Measurements from ENCODE around the gene COX6A2. TPM values are rescaled to one million over a fixed set of nuclear protein-coding genes. Genes with fewer than 3 reads are reported as not detected.

Gene COX6A2
- total RNA-seq, 4 donors from 2014 or later: not detected

GRCh38 chr16:31409433-31409832 is 18.7 kb downstream of the COX6A2 start:
- no peak for TF ChIP-seq CTCF (IDR thresholded peaks at IDR 0.05)
- TF ChIP-seq POLR2A (IDR thresholded peaks at IDR 0.05): no peak
- Histone ChIP-seq H3K27me3 (peaks cover 0 to 28% (median 0%) of the 10 kb centered on the region in 4 donors), H3K4me1 (no peaks in the 10 kb centered on the region), H3K9me3 (no peaks in the 10 kb centered on the region), H3K4me3 (no peak overlapping the region), H3K36me3 (no peaks in the 10 kb centered on the region), H3K27ac (no peak overlapping the region)
- 25 to 33% methylated on average over 3 of the region's 3 CpGs for WGBS, 2 donors
- intact Hi-C loops (cut with DNase I): no loop called here
- no peak for DNase-seq

GRCh38 chr16:31407406-31407805 is 20.8 kb downstream of the COX6A2 start:
- Histone ChIP-seq H3K4me1 (no peaks in the 10 kb centered on the region), H3K9me3 (no peaks in the 10 kb centered on the region), H3K4me3 (no peak overlapping the region), H3K27ac (no peak overlapping the region), H3K36me3 (no peaks in the 10 kb centered on the region), H3K27me3 (peaks cover 0 to 18% (median 0%) of the 10 kb centered on the region in 4 donors)
- no peak for TF ChIP-seq POLR2A (IDR thresholded peaks at IDR 0.05)
- no peak for TF ChIP-seq CTCF (IDR thresholded peaks at IDR 0.05)
- intact Hi-C loops (cut with DNase I): no loop called here
- DNase-seq: no peak
- 87 to 100% methylated on average over 4 to 6 of the region's 8 CpGs for WGBS, 2 donors

GRCh38 chr16:31404353-31405064 is 23.7 kb downstream of the COX6A2 start:
- Histone ChIP-seq H3K4me1 (no peaks in the 10 kb centered on the region), H3K4me3 (no peak overlapping the region), H3K27me3 (peaks cover 0 to 8% (median 0%) of the 10 kb centered on the region in 4 donors), H3K27ac (no peak overlapping the region), H3K36me3 (no peaks in the 10 kb centered on the region), H3K9me3 (peaks cover 0 to 3% (median 0%) of the 10 kb centered on the region in 3 donors)
- intact Hi-C loops (cut with DNase I): no loop called here
- TF ChIP-seq CTCF (IDR thresholded peaks at IDR 0.05): no peak
- no peak for TF ChIP-seq POLR2A (IDR thresholded peaks at IDR 0.05)
- WGBS, 2 donors: 55 to 63% methylated on average over 5 to 7 of the region's 9 CpGs
- DNase-seq: no peak

- DNase-seq: no peak
- H3K27me3 ChIP-seq: peaks cover 0 to 8% (median 0%) of the 10 kb centered on the region in 4 donors
- WGBS, 2 donors: 78 to 81% methylated on average over 9 to 12 of the region's 21 CpGs
- H3K27ac ChIP-seq: no peak overlapping the region
- TF ChIP-seq CTCF (IDR thresholded peaks at IDR 0.05): no peak
- TF ChIP-seq POLR2A (IDR thresholded peaks at IDR 0.05): no peak
- no peaks in the 10 kb centered on the region for H3K36me3 ChIP-seq
- intact Hi-C loops (cut with DNase I): no loop called here
- H3K9me3 ChIP-seq: peaks cover 0 to 7% (median 0%) of the 10 kb centered on the region in 3 donors
- no peaks in the 10 kb centered on the region for H3K4me1 ChIP-seq
- H3K4me3 ChIP-seq: no peak overlapping the region
Observed at GRCh38 chr16:31403590-31404352, 24.4 kb downstream of the COX6A2 start.

- WGBS, 2 donors: 72 to 73% methylated on average over 1 of the region's 1 CpG
- H3K27ac ChIP-seq: no peak overlapping the region
- no peaks in the 10 kb centered on the region for H3K4me1 ChIP-seq
- no peak for DNase-seq
- H3K9me3 ChIP-seq: peaks cover 0 to 7% (median 0%) of the 10 kb centered on the region in 3 donors
- TF ChIP-seq CTCF (IDR thresholded peaks at IDR 0.05) (no peak), POLR2A (IDR thresholded peaks at IDR 0.05) (no peak)
- H3K27me3 ChIP-seq: peaks cover 0 to 8% (median 0%) of the 10 kb centered on the region in 4 donors
- no peaks in the 10 kb centered on the region for H3K36me3 ChIP-seq
- intact Hi-C loops (cut with DNase I): no loop called here
- no peak overlapping the region for H3K4me3 ChIP-seq
Observed at GRCh38 chr16:31402687-31403086, 25.5 kb downstream of the COX6A2 start.

Data from esophagus squamous epithelium (tissue), 5 donors.